Measurements from ENCODE around the gene LRBA. TPM values are rescaled to one million over a fixed set of nuclear protein-coding genes. Genes with fewer than 3 reads are reported as not detected.
A peak's percentile ranks its signal among the peaks of the same experiment; 100 is the strongest.

LRBA gene
- total RNA-seq, 1 experiment from 2014 or later = 69.1 TPM

GRCh38 chr4:150243932-150244331 lies 771.2 kb downstream of the LRBA start:
- Mint-ChIP-seq H3K4me1 (peaks cover 49% of the 10 kb centered on the region), H3K9me3 (peaks cover 2% of the 10 kb centered on the region; the same call in 1 of the 2 replicates), H3K27ac (peak overlapping the region; percentile 37; the same call in 1 of the 2 replicates), H3K36me3 (no peaks in the 10 kb centered on the region), H3K27me3 (ENCODE audit: low read depth) (no peaks in the 10 kb centered on the region; the same call in 1 of the 2 replicates), H3K4me3 (no peak overlapping the region)
- DNase-seq (ENCODE audit: low spot score) (no peak), ATAC-seq (no peak)
- ChIA-PET CTCF (interaction anchor here (0.7 to 2.1 kb wide), 9 partner anchors 8 to 270 kb away, joined by 3 to 15 read pairs (median 7); partner anchors contain the start of gene DCLK2), POLR2A (no interaction called here)
- no peak for TF ChIP-seq PREB (CRISPR knock-in tag; IDR thresholded peaks at IDR 0.05; ENCODE audit: borderline replicate concordance)
- no peak for TF ChIP-seq ATF1 (CRISPR knock-in tag; IDR thresholded peaks at IDR 0.05)
- TF ChIP-seq ZNF121 (CRISPR knock-in tag; IDR thresholded peaks at IDR 0.05) = peak; percentile 86

GRCh38 chr4:150242820-150243458 lies 772.1 kb downstream of the LRBA start:
- Mint-ChIP-seq H3K27me3 (ENCODE audit: low read depth) (no peaks in the 10 kb centered on the region; the same call in 1 of the 2 replicates), H3K9me3 (peaks cover 2% of the 10 kb centered on the region; the same call in 1 of the 2 replicates), H3K36me3 (no peaks in the 10 kb centered on the region), H3K27ac (no peak overlapping the region), H3K4me1 (peaks cover 42% of the 10 kb centered on the region), H3K4me3 (no peak overlapping the region)
- DNase-seq (ENCODE audit: low spot score) (peak; percentile 61), ATAC-seq (peak; percentile 81)
- ChIA-PET POLR2A (interaction anchor here (0.5 kb wide), 1 partner anchor 50 kb away, joined by 5 read pairs; no protein-coding TSS in a partner anchor), CTCF (interaction anchor here (0.5 to 2.1 kb wide), 36 partner anchors 9 to 806 kb away, joined by 3 to 15 read pairs (median 4); partner anchors contain the start of gene DCLK2)
- TF ChIP-seq CTCF (IDR thresholded peaks at IDR 0.05) (peak; percentile 87), MXD4 (CRISPR knock-in tag; IDR thresholded peaks at IDR 0.05; ENCODE audit: borderline replicate concordance) (no peak)

GRCh38 chr4:150240011-150240410 lies 775.1 kb downstream of the LRBA start:
- no peak for DNase-seq (ENCODE audit: low spot score)
- no peaks in the 10 kb centered on the region for H3K27me3 Mint-ChIP-seq (ENCODE audit: low read depth)
- ChIA-PET CTCF (no interaction called here), POLR2A (no interaction called here)
- no peaks in the 10 kb centered on the region for H3K36me3 Mint-ChIP-seq
- TF ChIP-seq USF2 (CRISPR knock-in tag; IDR thresholded peaks at IDR 0.05) (no peak), E2F5 (CRISPR knock-in tag; IDR thresholded peaks at IDR 0.05) (no peak)
- H3K27ac Mint-ChIP-seq = no peak overlapping the region
- H3K4me3 Mint-ChIP-seq = no peak overlapping the region
- no peak for ATAC-seq
- no peaks in the 10 kb centered on the region for H3K9me3 Mint-ChIP-seq
- peaks cover 42% of the 10 kb centered on the region for H3K4me1 Mint-ChIP-seq

- H3K27me3 Mint-ChIP-seq (ENCODE audit: low read depth) = no peaks in the 10 kb centered on the region
These were observed 776.5 kb downstream of the LRBA start for GRCh38 chr4:150238591-150238990.

More at GRCh38 chr4:150238591-150238990, 776.5 kb downstream of the LRBA start:
- POLR2A ChIA-PET = no interaction called here
- DNase-seq (ENCODE audit: low spot score) (no peak), ATAC-seq (no peak)
- CTCF ChIA-PET = no interaction called here
- Mint-ChIP-seq H3K27ac (no peak overlapping the region), H3K4me1 (peaks cover 31% of the 10 kb centered on the region), H3K4me3 (no peak overlapping the region), H3K9me3 (no peaks in the 10 kb centered on the region), H3K36me3 (no peaks in the 10 kb centered on the region)
- TF ChIP-seq TEAD4 (CRISPR knock-in tag; IDR thresholded peaks at IDR 0.05) (no peak), CREM (CRISPR knock-in tag; IDR thresholded peaks at IDR 0.05) (no peak), ZNF138 (CRISPR knock-in tag; conservative IDR thresholded peaks at IDR 0.05) (no peak), ZNF671 (CRISPR knock-in tag; IDR thresholded peaks at IDR 0.05) (no peak), ZNF396 (CRISPR knock-in tag; IDR thresholded peaks at IDR 0.05; ENCODE audit: borderline replicate concordance) (no peak), NR1H2 (CRISPR knock-in tag; IDR thresholded peaks at IDR 0.05) (no peak), PRDM15 (CRISPR knock-in tag; IDR thresholded peaks at IDR 0.05) (no peak), E2F1 (CRISPR knock-in tag; IDR thresholded peaks at IDR 0.05) (no peak)
